HG03457 (cell line): ENCODE data around the gene MYO5B.

ENCODE experiments used
- ATAC-seq: cut with Tn5 transposase; IDR thresholded peaks from one replicate; pipeline ENCODE4 v1.9.1; 2021; ENCODE audit warnings: moderate number of reproducible peaks; ENCODE audit not compliant: unreplicated experiment

The MYO5B gene

DNA sequence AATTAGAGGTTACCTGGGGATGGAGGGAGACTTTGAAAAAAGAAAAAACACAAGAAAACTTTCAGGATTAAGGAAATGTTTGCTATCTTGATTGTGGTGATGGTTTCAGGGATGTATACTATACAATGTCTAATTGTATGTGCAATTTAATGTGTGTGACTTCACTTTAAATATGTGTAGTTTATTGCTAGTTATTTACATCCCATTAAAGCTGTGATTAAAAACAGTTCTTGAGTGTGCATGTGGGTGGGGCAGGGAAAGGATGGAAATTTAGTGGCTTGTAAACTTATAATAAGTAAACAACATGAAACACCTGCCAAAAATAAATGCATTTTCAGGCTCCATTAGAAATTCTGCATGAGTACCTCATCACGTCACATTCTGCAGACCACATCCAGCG is 167.0 kb downstream of the MYO5B start:
- ATAC-seq: no peak

- no peak for ATAC-seq
Observed at GRCh38 chr18:50024466-50024865, 170.5 kb downstream of the MYO5B start.

DNA sequence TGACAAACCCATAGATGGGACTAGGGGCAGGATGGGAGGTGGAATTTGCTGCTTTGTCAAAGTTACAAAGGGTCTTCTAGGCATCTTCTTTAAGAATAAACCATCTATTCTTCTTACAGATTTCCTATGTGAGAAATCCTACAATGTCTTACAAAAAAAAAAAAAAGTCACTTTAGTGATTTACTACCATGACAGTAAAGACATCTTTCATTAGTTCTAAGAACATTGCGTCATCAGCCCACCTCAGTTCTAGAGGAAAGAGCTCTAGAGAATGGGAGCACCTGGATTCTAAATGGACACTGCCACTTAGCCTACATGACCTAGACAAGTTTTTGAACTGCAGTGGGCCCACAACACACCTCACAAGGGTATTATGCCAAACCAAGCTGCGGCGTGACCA is 172.0 kb downstream of the MYO5B start:
- ATAC-seq: no peak

DNA sequence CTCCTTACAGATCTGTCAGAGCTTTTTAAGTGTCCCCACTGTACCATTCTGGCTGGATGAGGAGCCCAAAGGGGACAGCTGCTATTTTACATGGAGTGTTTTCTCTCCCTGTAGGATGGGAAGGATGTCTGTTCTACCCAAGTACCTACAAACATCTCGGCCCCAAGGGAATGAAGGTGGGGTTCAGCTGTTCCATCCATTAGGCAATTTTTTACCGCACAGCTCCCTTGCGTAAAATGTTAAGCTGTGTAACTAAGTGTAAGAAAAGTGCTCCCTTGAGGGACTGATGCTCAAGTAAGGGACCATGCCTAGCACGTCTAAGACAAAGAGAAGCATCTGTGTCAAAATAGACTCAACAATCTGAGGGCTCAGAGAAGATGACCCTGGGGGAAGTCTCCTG is 180.3 kb downstream of the MYO5B start:
- no peak for ATAC-seq

DNA sequence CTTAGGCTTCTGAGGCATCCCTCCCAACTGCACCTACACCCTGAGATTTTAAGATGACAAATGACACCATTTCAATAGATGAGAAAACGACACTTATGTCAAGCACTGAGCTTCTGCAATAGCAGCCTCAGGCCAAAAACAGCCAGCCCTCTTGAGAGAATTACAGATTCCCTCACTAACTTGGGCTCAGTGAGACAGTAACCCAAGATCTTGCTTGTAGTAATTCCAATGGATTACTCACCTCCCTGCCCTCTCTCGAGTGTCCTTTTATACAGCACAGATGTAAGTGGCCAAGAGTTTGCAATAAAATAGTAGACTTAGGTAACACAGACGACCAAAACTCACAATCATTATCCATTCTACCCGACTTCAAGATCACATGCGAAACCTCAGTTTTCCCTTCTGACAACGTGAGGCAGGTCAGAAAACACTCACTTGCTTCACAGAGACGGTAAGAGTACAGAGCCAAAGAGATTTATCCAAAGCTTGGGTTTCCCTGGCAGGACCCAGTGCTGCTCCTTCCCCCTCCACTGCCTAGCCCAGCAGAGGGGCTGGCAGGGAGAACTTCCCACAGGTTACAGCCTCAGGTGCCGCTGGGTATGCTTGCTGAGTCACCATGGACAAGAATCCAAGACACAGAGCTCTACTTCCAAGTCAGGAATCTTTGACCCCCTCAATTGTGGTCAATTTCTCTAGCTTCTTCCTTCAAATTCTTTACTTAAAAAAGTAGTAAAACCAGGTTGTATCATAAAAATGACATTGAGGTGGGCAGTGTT is 181.4 kb downstream of the MYO5B start:
- no peak for ATAC-seq

GRCh38 chr18:50011813-50012435 is 183.0 kb downstream of the MYO5B start:
- no peak for ATAC-seq

GRCh38 chr18:50009773-50010335 is 185.1 kb downstream of the MYO5B start:
- no peak for ATAC-seq

GRCh38 chr18:50008306-50008705 is 186.6 kb downstream of the MYO5B start:
- ATAC-seq: no peak

- no peak for ATAC-seq
Observed at GRCh38 chr18:50006470-50007046, 188.4 kb downstream of the MYO5B start.

GRCh38 chr18:50004013-50004412 is 190.9 kb downstream of the MYO5B start:
- ATAC-seq: no peak

DNA sequence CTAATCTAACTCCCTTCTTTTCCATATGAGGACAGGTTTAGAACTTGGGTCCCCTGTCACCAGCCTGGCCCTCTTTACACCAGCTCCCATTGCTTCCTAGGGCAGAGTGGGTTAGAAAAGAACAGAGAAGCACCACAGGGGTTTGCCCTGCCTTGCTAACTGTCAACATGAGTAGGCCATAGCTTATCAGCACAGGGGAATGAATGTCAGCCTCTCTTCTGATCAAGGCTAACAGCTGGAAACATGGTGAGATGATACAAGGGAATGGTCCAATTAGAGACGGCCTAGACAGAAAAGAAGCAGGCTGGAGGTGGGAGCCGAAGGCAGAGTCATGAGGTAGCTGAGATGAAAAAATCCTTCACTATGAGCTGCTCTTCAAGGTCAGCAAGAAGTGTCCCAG is 192.2 kb downstream of the MYO5B start:
- ATAC-seq: no peak

GRCh38 chr18:50000227-50000626 is 194.7 kb downstream of the MYO5B start:
- no peak for ATAC-seq

DNA sequence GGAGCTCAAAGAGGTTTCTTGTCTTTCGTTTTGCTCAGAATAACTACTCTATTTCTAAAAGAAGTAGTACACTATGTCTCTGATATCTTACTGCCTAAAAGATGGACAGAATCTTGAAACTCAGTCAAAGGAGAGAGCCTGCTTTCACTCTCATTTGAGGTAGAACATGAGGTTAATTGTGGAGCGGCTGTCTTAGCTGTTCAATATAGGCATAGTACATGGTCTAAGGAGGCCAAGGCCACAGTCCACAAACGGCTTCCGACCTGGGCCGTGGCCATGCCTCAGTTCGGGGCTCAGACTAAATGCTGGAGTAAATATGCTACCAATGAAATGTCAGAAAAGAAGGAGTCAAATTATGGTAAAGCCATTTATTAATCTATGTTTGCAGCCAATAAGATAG is 195.8 kb downstream of the MYO5B start:
- ATAC-seq: no peak

- no peak for ATAC-seq
Observed at GRCh38 chr18:49997558-49997957, 197.4 kb downstream of the MYO5B start.

DNA sequence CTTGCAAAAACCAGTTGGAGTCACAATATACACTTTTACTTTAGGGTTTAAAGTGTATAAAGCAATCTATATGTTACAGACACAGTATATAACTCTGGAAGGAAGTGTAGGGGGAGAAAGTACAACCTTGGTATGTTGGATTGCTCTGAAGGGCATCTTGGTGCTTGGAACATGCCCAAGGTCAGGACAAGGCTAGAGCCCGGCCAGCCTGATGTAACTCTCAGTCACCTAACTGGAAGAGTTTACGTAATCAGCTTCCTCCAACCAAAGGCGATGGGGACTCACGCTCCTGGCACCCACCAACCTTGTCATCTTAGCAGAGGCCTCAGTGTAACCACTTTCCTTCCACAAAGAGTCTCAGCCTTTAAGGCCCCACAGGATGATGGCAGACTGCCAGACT is 200.5 kb downstream of the MYO5B start:
- no peak for ATAC-seq

- no peak for ATAC-seq
Observed at GRCh38 chr18:49993299-49993698, 201.6 kb downstream of the MYO5B start.

DNA sequence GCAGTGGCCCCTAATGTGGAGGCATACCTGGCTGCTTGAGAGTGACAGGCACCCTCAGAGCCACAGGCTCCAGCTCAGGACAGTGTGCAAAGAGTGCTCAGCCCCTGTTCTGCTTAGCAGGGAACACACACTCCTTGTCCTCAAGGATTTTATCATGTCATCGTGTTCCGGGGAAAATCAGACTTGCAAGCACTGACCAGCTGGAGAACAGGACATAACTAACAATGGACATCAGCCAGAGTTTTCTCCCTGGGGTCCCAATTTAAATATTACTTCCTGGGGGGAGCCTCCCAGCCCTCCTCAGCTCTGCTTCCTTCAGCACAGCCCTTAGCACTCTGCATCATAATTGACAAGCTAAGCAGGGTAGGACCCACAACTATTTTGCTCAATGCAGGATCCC is 206.2 kb downstream of the MYO5B start:
- ATAC-seq: no peak

GRCh38 chr18:49988101-49988500 is 206.8 kb downstream of the MYO5B start:
- no peak for ATAC-seq

GRCh38 chr18:49985236-49985635 is 209.7 kb downstream of the MYO5B start:
- no peak for ATAC-seq

GRCh38 chr18:49980896-49981295 is 214.1 kb downstream of the MYO5B start:
- ATAC-seq: no peak

DNA sequence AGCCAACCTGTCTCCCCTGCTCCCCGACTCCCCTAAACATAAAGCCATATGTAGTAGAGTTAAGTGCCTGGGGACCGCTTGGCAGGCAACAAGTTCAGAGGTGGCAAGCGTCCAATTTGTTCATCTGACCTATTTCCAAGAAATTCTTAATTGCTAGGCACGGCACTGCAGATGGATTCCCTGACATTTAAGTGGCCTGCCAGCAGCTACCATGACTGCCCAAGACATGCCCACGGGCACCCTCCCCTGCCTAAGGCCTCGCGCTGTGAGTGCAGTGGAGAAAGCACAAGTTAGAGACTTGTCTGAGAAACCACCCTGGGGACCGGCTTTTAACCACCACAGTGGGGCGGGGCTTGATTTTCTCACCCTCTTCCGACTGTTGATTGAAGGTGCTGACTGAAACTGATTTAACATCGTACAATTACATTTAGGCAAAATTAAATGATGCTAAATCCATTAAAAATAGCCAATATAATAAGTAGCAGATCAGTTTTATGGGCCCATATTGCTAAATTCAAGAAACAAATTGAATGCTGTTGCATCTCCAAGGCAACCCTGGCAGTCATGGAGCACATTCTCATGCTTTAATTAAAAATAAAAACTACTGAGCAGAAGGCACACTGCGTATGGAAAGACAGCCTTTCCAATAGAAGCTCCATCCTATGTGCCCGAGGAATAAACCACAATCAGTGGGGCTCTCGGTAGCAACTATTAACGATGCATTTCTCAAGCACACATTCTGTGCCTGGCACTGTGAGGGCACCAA is 218.0 kb downstream of the MYO5B start:
- no peak for ATAC-seq
